Forelimb muscle (tissue), 1 donor: ENCODE measurements around the gene MYMK. TPM values are rescaled to one million over a fixed set of nuclear protein-coding genes. Genes with fewer than 3 reads are reported as not detected.

Experiments used
- DNase-seq: peaks from one replicate; pipeline ENCODE4 v3.0.0-alpha.2; 2013; ENCODE audit warnings: low read depth
- polyA plus RNA-seq: library from polyadenylated mRNA; unstranded; fragments of 120-200 nt; gene quantifications from one replicate; pipeline ENCODE4 v1.2.1, GENCODE V29; 2013; ENCODE audit not compliant: insufficient read length

Gene MYMK
- polyA plus RNA-seq, 1 donor = 58.2 TPM

DNA sequence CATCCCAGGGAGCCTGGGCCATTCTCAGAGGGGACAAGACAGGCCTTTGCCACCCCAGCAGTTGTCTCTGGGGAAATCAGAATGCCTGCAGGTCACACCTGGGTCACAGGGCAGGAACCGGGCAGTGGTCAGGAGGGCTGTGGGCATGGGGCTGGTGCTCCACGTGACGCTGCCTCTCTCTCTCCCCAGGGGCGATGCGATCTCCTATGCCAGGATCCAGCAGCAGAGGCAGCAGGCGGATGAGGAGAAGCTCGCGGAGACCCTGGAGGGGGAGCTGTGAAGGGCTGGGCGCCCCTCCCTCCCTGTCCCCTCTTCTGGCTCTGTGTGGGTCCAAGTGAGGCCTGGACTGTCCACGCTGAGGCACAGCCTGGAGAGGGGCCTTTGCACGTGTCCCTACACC, 56.4 kb downstream of the MYMK start:
- no peak for DNase-seq

DNA sequence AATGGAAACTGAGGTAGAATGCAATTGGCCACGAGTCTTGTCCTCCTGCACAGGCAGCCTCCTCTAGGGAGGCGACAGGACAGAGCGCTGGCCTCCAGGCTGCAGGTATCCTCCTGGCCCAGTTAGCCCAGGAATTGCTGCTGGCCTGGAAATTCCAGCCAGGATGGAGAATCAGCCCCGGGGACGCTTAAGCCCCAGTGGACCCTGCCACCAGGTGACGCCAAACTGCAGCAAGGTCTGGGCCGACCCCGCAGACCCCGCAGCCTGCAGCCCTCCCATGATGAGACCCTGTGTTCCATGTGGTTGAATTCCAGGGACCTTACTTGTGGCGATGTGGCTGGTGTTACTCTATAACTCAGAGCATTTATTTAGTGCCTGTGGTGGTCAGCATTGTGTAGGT, 57.7 kb downstream of the MYMK start:
- DNase-seq = no peak

DNA sequence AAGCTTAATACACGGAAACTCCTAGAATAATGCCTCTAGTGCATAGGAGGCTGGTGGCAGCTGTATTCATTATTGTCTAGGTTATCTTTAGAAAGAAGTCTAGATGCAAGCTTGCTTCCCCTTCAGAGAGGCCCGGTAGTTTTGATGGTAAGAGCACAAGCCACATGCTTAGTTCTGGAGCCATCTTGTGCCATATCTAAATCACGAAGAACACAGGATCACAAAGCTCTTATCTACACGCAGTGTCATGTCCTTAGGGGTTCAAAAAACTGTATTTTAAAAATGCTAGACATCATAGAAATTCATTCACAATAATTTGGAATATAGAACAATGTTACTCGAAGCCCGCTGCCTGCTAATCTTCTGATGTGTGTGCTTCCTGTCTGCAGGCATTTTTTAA, 58.8 kb downstream of the MYMK start:
- DNase-seq = no peak

DNA sequence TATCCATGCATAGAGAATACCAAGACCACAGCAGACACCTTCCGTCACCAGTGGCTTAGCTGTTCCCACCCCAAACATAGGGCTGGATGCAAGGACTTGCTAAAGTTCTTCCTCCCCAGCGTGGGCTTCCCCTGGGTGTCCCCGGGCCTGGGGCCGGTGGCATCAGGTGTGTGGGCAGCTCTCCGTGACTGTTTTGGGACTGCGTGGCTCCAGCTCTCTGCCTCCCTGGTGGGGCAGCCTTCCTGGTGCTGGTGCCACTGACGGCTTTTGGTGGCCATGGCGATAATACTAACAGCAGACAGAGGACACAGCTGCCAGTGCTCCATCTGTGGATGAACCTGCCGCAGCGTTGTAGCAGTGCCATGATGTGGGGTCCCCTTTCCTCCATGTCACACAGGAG, 60.1 kb downstream of the MYMK start:
- no peak for DNase-seq

Other genes starting within 250 kb of the MYMK start
- gene ABO, start 249.8 kb downstream of the MYMK start, polyA plus RNA-seq = 1.3 TPM
- gene SURF6, start 188.8 kb downstream of the MYMK start, polyA plus RNA-seq = 20.5 TPM
- gene MED22, start 176.8 kb downstream of the MYMK start, polyA plus RNA-seq = 23.0 TPM
- 2,437 TPM for gene RPL7A, start 176.7 kb downstream of the MYMK start, polyA plus RNA-seq
- 30.6 TPM for gene SURF1, start 168.5 kb downstream of the MYMK start, polyA plus RNA-seq
- 12.2 TPM for gene SURF2, start 168.4 kb downstream of the MYMK start, polyA plus RNA-seq
- 84.6 TPM for gene SURF4, start 148.9 kb downstream of the MYMK start, polyA plus RNA-seq
- 2.2 TPM for gene STKLD1, start 148.6 kb downstream of the MYMK start, polyA plus RNA-seq
- 35.9 TPM for gene REXO4, start 106.9 kb downstream of the MYMK start, polyA plus RNA-seq
- gene ADAMTS13, start 102.6 kb downstream of the MYMK start, polyA plus RNA-seq = 7.8 TPM
- gene CACFD1, start 65.0 kb downstream of the MYMK start, polyA plus RNA-seq = 19.0 TPM
- gene SLC2A6, start 45.9 kb downstream of the MYMK start, polyA plus RNA-seq = 1.2 TPM
- gene ADAMTSL2, start 9.7 kb upstream of the MYMK start, polyA plus RNA-seq = 4.7 TPM
- gene FAM163B, start 84.4 kb upstream of the MYMK start, polyA plus RNA-seq = 0.16 TPM
- gene DBH, start 111.4 kb upstream of the MYMK start, polyA plus RNA-seq = 0.72 TPM
- gene SARDH, start 213.4 kb upstream of the MYMK start, polyA plus RNA-seq = 5.4 TPM